ENCODE results near the gene ELP4. TPM values are rescaled to one million over a fixed set of nuclear protein-coding genes. Genes with fewer than 3 reads are reported as not detected.
"Not testable (repeated sequence)": the region's sequence is repeated elsewhere in the genome, so short reads cannot be mapped to it uniquely, and the experiment has no call there.

Gene ELP4
- total RNA-seq, 1 experiment from 2014 or later = 20.3 TPM

DNA sequence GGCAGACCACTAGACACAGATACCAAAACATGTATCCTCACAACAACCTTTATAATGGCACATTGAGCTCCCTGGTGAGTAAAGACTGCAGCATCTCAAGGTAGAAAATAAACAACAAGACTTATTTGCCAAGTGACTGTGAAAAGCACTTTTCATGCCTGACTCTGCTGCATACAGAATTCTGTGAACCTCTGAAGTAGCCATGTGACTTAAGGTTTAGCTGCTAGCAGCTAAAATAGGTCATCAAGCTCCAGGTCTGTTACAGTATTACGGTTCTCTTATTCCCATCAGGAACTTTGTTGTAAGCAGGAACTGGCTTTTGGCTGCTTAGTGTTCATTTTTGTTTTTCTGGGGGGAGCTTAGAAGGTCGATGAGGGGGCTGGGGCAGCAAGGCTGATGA lies 162.1 kb downstream of the ELP4 start:
- no peak for DNase-seq
- intact Hi-C loops (cut with micrococcal nuclease; ENCODE audit: unreplicated experiment) = no loop called here
- Mint-ChIP-seq H3K4me1 (ENCODE audit: low read depth, unreplicated experiment) (no peaks in the 10 kb centered on the region), H3K27me3 (ENCODE audit: unreplicated experiment) (no peaks in the 10 kb centered on the region), H3K27ac (ENCODE audit: unreplicated experiment) (no peak overlapping the region), H3K36me3 (ENCODE audit: insufficient read depth, unreplicated experiment) (no peaks in the 10 kb centered on the region), H3K9me3 (ENCODE audit: low read depth, unreplicated experiment) (no peaks in the 10 kb centered on the region), H3K4me3 (ENCODE audit: low read depth, unreplicated experiment) (no peak overlapping the region)
- BruUV-seq (replicated peaks) = no TSS peak
- TF ChIP-seq, protein P1, sequence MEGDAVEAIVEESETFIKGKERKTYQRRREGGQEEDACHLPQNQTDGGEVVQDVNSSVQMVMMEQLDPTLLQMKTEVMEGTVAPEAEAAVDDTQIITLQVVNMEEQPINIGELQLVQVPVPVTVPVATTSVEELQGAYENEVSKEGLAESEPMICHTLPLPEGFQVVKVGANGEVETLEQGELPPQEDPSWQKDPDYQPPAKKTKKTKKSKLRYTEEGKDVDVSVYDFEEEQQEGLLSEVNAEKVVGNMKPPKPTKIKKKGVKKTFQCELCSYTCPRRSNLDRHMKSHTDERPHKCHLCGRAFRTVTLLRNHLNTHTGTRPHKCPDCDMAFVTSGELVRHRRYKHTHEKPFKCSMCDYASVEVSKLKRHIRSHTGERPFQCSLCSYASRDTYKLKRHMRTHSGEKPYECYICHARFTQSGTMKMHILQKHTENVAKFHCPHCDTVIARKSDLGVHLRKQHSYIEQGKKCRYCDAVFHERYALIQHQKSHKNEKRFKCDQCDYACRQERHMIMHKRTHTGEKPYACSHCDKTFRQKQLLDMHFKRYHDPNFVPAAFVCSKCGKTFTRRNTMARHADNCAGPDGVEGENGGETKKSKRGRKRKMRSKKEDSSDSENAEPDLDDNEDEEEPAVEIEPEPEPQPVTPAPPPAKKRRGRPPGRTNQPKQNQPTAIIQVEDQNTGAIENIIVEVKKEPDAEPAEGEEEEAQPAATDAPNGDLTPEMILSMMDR (IDR thresholded peaks at IDR 0.05; ENCODE audit: unreplicated experiment) = no peak
- CTCF ChIA-PET = no interaction called here

DNA sequence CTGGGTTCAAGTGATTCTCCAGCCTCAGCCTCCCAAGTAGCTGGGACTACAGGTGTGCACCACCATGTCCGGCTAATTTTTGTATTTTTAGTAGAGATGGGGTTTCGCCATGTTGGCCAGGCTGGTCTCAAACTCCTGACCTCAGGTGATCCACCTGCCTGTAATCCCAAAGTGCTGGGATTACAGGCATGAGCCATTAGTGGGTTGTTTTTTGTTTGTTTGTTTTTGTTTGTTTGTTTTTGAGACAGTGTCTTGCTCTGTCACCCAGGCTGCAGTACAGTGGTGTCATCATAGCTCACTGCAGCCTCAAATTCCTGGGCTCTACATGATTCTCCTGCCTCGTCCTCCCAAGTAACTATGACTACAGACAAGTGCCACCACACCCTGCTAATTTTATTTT lies 163.5 kb downstream of the ELP4 start:
- DNase-seq; H3K27ac Mint-ChIP-seq (ENCODE audit: unreplicated experiment); H3K9me3 Mint-ChIP-seq (ENCODE audit: low read depth, unreplicated experiment); H3K4me3 Mint-ChIP-seq (ENCODE audit: low read depth, unreplicated experiment); H3K27me3 Mint-ChIP-seq (ENCODE audit: unreplicated experiment); H3K4me1 Mint-ChIP-seq (ENCODE audit: low read depth, unreplicated experiment); H3K36me3 Mint-ChIP-seq (ENCODE audit: insufficient read depth, unreplicated experiment); CTCF ChIA-PET; intact Hi-C loops (cut with micrococcal nuclease; ENCODE audit: unreplicated experiment); BruUV-seq (replicated peaks): not testable (repeated sequence)

DNA sequence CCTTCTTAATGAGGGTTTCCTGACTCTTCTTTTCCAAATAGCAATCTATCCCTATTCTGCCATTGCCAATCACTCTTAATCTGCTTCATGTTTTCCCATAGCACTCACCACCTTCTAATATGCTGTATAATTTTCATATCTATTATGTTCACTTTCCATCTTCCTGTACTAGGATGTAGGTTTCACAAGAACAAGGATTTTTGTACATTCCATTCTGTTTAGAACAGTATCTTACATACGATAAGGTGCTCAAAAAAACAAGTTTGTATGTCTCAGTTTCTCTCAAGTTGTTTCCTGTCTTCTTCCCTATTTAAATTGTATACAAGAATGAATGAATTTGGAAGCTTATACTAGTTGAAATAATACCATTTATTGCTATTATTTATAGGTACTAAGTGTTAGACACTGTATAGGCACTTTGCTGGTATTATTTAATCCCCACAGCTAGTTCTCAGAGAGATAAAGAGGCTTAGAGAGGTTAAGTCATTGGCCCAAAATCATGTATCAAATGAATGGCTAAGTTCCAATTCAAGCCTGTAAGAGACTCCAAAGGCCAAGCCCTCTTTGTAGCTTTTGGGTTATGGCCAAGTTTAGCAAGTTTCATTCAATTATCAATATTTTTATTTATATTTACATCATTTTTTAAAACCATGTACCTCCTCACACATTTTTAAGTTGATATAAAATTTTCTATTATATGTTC lies 166.9 kb downstream of the ELP4 start:
- Mint-ChIP-seq H3K27ac (ENCODE audit: unreplicated experiment) (no peak overlapping the region), H3K36me3 (ENCODE audit: insufficient read depth, unreplicated experiment) (no peaks in the 10 kb centered on the region), H3K4me1 (ENCODE audit: low read depth, unreplicated experiment) (no peaks in the 10 kb centered on the region), H3K9me3 (ENCODE audit: low read depth, unreplicated experiment) (no peaks in the 10 kb centered on the region), H3K27me3 (ENCODE audit: unreplicated experiment) (no peaks in the 10 kb centered on the region), H3K4me3 (ENCODE audit: low read depth, unreplicated experiment) (no peak overlapping the region)
- no TSS peak for BruUV-seq (replicated peaks)
- intact Hi-C loops (cut with micrococcal nuclease; ENCODE audit: unreplicated experiment) = no loop called here
- TF ChIP-seq, protein P1 (IDR thresholded peaks at IDR 0.05; ENCODE audit: unreplicated experiment) = no peak
- CTCF ChIA-PET = no interaction called here
- DNase-seq = no peak

DNA sequence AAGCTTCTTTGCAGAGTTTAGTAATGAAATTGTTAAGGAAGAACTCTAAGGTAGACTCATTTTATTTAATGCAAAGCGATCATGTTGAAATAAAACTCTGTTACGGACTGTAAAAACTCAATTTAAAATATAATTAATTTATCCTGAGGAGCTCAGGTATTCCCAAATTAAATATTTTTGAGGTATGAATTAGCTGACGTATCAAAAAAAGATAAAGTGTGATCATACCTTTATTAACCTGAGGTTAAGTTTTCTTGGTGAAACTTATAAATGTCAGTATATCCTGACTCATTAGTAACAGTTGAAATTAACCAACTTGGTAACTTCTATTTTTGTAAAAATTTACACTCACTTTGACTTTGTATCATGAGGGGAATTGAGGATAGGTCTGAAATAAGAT lies 171.2 kb downstream of the ELP4 start:
- TF ChIP-seq, protein P1 (IDR thresholded peaks at IDR 0.05; ENCODE audit: unreplicated experiment) = no peak
- H3K27ac Mint-ChIP-seq (ENCODE audit: unreplicated experiment) = no peak overlapping the region
- CTCF ChIA-PET = no interaction called here
- peaks cover 5% of the 10 kb centered on the region for H3K36me3 Mint-ChIP-seq (ENCODE audit: insufficient read depth, unreplicated experiment)
- no peak for DNase-seq
- H3K9me3 Mint-ChIP-seq (ENCODE audit: low read depth, unreplicated experiment) = no peaks in the 10 kb centered on the region
- H3K27me3 Mint-ChIP-seq (ENCODE audit: unreplicated experiment) = no peaks in the 10 kb centered on the region
- no peak overlapping the region for H3K4me3 Mint-ChIP-seq (ENCODE audit: low read depth, unreplicated experiment)
- intact Hi-C loops (cut with micrococcal nuclease; ENCODE audit: unreplicated experiment) = no loop called here
- H3K4me1 Mint-ChIP-seq (ENCODE audit: low read depth, unreplicated experiment) = no peaks in the 10 kb centered on the region
- BruUV-seq (replicated peaks) = no TSS peak

DNA sequence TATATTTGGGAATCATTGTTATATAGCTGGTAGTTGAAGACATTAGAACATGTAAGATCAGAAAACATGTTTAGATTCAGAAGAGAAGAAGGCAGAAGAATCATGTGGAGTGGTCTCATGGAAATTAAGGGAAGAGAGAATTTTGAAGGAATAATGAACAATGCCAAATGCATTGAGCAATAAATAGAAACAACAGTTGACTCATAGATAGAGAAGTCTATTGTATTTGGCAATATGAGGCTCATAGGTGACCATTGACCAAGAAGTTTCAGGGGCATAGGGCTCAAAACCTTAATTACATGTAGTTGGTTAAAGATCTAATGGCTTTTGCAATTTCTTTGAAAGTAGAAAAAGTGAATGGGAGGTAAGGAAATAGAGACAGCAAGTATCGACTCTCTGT lies 177.7 kb downstream of the ELP4 start:
- TF ChIP-seq, protein P1 (IDR thresholded peaks at IDR 0.05; ENCODE audit: unreplicated experiment) = no peak
- Mint-ChIP-seq H3K9me3 (ENCODE audit: low read depth, unreplicated experiment) (no peaks in the 10 kb centered on the region), H3K27ac (ENCODE audit: unreplicated experiment) (no peak overlapping the region), H3K4me1 (ENCODE audit: low read depth, unreplicated experiment) (peaks cover 10% of the 10 kb centered on the region), H3K27me3 (ENCODE audit: unreplicated experiment) (no peaks in the 10 kb centered on the region), H3K36me3 (ENCODE audit: insufficient read depth, unreplicated experiment) (peaks cover 5% of the 10 kb centered on the region), H3K4me3 (ENCODE audit: low read depth, unreplicated experiment) (no peak overlapping the region)
- intact Hi-C loops (cut with micrococcal nuclease; ENCODE audit: unreplicated experiment) = no loop called here
- DNase-seq = no peak
- BruUV-seq (replicated peaks) = no TSS peak
- CTCF ChIA-PET = no interaction called here
